IPS-20b (cell line): ENCODE data around the gene TLK2.
"Not testable (repeated sequence)": the region's sequence is repeated elsewhere in the genome, so short reads cannot be mapped to it uniquely, and the experiment has no call there.

Experiments
- H3K27ac ChIP-seq: one replicate; pipeline ENCODE4 v1.5.1; 2013; ENCODE audit warnings: low read length
- H3K27me3 ChIP-seq: 2 replicates; pipeline ENCODE4 v1.6.1; 2013; ENCODE audit warnings: mild to moderate bottlenecking, low read length, inconsistent platforms; ENCODE audit not compliant: insufficient read depth
- H3K36me3 ChIP-seq: 2 replicates; pipeline ENCODE4 v1.6.1; 2013; ENCODE audit warnings: low read depth, mild to moderate bottlenecking, inconsistent platforms, low read length, moderate library complexity; ENCODE audit not compliant: insufficient read depth
- H3K4me1 ChIP-seq: 2 replicates; pipeline ENCODE4 v1.6.1; 2013; ENCODE audit warnings: mild to moderate bottlenecking, control low read depth, inconsistent platforms, low read length, moderate library complexity; ENCODE audit not compliant: insufficient read depth
- H3K4me3 ChIP-seq: 2 replicates; pipeline ENCODE4 v1.5.1; 2013; ENCODE audit warnings: mild to moderate bottlenecking, low read length, inconsistent platforms
- H3K9ac ChIP-seq: 2 replicates; pipeline ENCODE4 v1.6.1; 2013; ENCODE audit warnings: low read depth, mild to moderate bottlenecking, inconsistent platforms, low read length, moderate library complexity
- H3K9me3 ChIP-seq: 2 replicates; pipeline ENCODE4 v1.6.1; 2013; ENCODE audit warnings: mild to moderate bottlenecking, low read depth, low read length, inconsistent platforms; ENCODE audit not compliant: insufficient read depth

TLK2 gene

GRCh38 chr17:62612289-62612688 is 133.7 kb downstream of the TLK2 start:
- H3K4me3 ChIP-seq, H3K27me3 ChIP-seq, H3K4me1 ChIP-seq, H3K9ac ChIP-seq, H3K9me3 ChIP-seq, H3K27ac ChIP-seq: not testable (repeated sequence)
- H3K36me3 ChIP-seq, result peaks cover 68% of the 10 kb centered on the region

GRCh38 chr17:62613095-62613494 is 134.5 kb downstream of the TLK2 start:
- H3K27me3 ChIP-seq, H3K4me3 ChIP-seq, H3K27ac ChIP-seq, H3K9ac ChIP-seq, H3K9me3 ChIP-seq: not testable (repeated sequence)
- peaks cover 14% of the 10 kb centered on the region for H3K4me1 ChIP-seq
- H3K36me3 ChIP-seq, result peaks cover 60% of the 10 kb centered on the region

- Histone ChIP-seq H3K36me3 (peaks cover 49% of the 10 kb centered on the region), H3K4me3 (no peak overlapping the region), H3K27ac (no peak overlapping the region)
These were observed 135.5 kb downstream of the TLK2 start for GRCh38 chr17:62614142-62614541.

GRCh38 chr17:62615503-62615902 is 136.9 kb downstream of the TLK2 start:
- Histone ChIP-seq H3K36me3 (peaks cover 35% of the 10 kb centered on the region), H3K4me1 (peaks cover 15% of the 10 kb centered on the region), H3K27ac (no peak overlapping the region), H3K9ac (no peak overlapping the region), H3K9me3 (no peaks in the 10 kb centered on the region), H3K27me3 (no peaks in the 10 kb centered on the region), H3K4me3 (no peak overlapping the region)

More at GRCh38 chr17:62614142-62614541, 135.5 kb downstream of the TLK2 start:
- peaks cover 15% of the 10 kb centered on the region for H3K4me1 ChIP-seq
- no peaks in the 10 kb centered on the region for H3K9me3 ChIP-seq
- H3K27me3 ChIP-seq, result no peaks in the 10 kb centered on the region
- no peak overlapping the region for H3K9ac ChIP-seq

GRCh38 chr17:62616993-62617893 is 138.6 kb downstream of the TLK2 start:
- peak overlapping the region; percentile 68 for H3K9ac ChIP-seq
- peaks cover 18% of the 10 kb centered on the region for H3K36me3 ChIP-seq
- H3K27ac ChIP-seq, result peak overlapping the region; percentile 65

GRCh38 chr17:62617894-62618472 is 139.4 kb downstream of the TLK2 start:
- H3K36me3 ChIP-seq, result peaks cover 17% of the 10 kb centered on the region
- peaks cover 15% of the 10 kb centered on the region for H3K4me1 ChIP-seq
- H3K27me3 ChIP-seq, result no peaks in the 10 kb centered on the region
- no peaks in the 10 kb centered on the region for H3K9me3 ChIP-seq
- peak overlapping the region; percentile 68; the same call in 1 of the 2 replicates for H3K9ac ChIP-seq
- no peak overlapping the region for H3K27ac ChIP-seq
- H3K4me3 ChIP-seq, result 0 out of 2 replicates have a peak overlapping the region, but pooled peaks have one; percentile 28

More at GRCh38 chr17:62616993-62617893, 138.6 kb downstream of the TLK2 start:
- H3K9me3 ChIP-seq, result no peaks in the 10 kb centered on the region
- H3K27me3 ChIP-seq, result no peaks in the 10 kb centered on the region
- peak overlapping the region; percentile 28; the same call in 1 of the 2 replicates for H3K4me3 ChIP-seq
- H3K4me1 ChIP-seq, result peaks cover 15% of the 10 kb centered on the region

- H3K4me3 ChIP-seq, result no peak overlapping the region
- peaks cover 15% of the 10 kb centered on the region for H3K4me1 ChIP-seq
- no peaks in the 10 kb centered on the region for H3K27me3 ChIP-seq
- H3K36me3 ChIP-seq, result peaks cover 17% of the 10 kb centered on the region
- H3K9me3 ChIP-seq, result no peaks in the 10 kb centered on the region
- H3K9ac ChIP-seq, result no peak overlapping the region
- no peak overlapping the region for H3K27ac ChIP-seq
These were observed 140.2 kb downstream of the TLK2 start for GRCh38 chr17:62618647-62619416.

GRCh38 chr17:62619417-62620155 is 141.0 kb downstream of the TLK2 start:
- Histone ChIP-seq H3K9me3 (no peaks in the 10 kb centered on the region), H3K27ac (no peak overlapping the region), H3K27me3 (no peaks in the 10 kb centered on the region), H3K4me1 (peaks cover 15% of the 10 kb centered on the region), H3K36me3 (peaks cover 10% of the 10 kb centered on the region), H3K9ac (no peak overlapping the region), H3K4me3 (no peak overlapping the region)

- Histone ChIP-seq H3K9me3 (no peaks in the 10 kb centered on the region), H3K36me3 (no peaks in the 10 kb centered on the region), H3K27ac (no peak overlapping the region), H3K4me1 (peaks cover 15% of the 10 kb centered on the region), H3K27me3 (0 out of 2 replicates have a peak, but pooled peaks cover 4% of the 10 kb centered on the region), H3K9ac (no peak overlapping the region), H3K4me3 (no peak overlapping the region)
These were observed 142.6 kb downstream of the TLK2 start for GRCh38 chr17:62621223-62621622.

GRCh38 chr17:62625184-62625869 is 146.7 kb downstream of the TLK2 start:
- Histone ChIP-seq H3K4me1 (peaks cover 9% of the 10 kb centered on the region; the same call in 1 of the 2 replicates), H3K4me3 (no peak overlapping the region), H3K27ac (no peak overlapping the region), H3K27me3 (peaks cover 12% of the 10 kb centered on the region), H3K36me3 (no peaks in the 10 kb centered on the region), H3K9ac (no peak overlapping the region), H3K9me3 (no peaks in the 10 kb centered on the region)
